HG03354 (cell line): ENCODE results near the gene MCM7.

Experiments used
- ATAC-seq: cut with Tn5 transposase; IDR thresholded peaks from one replicate; pipeline ENCODE4 v1.9.1; 2021; ENCODE audit warnings: mild to moderate bottlenecking; ENCODE audit not compliant: unreplicated experiment, poor library complexity, severe bottlenecking

Gene MCM7

GRCh38 chr7:100079024-100079560, 22.1 kb downstream of the MCM7 start:
- ATAC-seq, result no peak

GRCh38 chr7:100077205-100077604, 24.0 kb downstream of the MCM7 start:
- ATAC-seq, result no peak

GRCh38 chr7:100075418-100075817, 25.8 kb downstream of the MCM7 start:
- ATAC-seq, result no peak

GRCh38 chr7:100074841-100075240, 26.4 kb downstream of the MCM7 start:
- ATAC-seq, result no peak

- no peak for ATAC-seq
Observed at GRCh38 chr7:100072462-100072861, 28.7 kb downstream of the MCM7 start.

GRCh38 chr7:100071018-100071723, 30.0 kb downstream of the MCM7 start:
- no peak for ATAC-seq

- no peak for ATAC-seq
Observed at GRCh38 chr7:100069991-100070390, 31.2 kb downstream of the MCM7 start.

GRCh38 chr7:100066953-100067352, 34.2 kb downstream of the MCM7 start:
- ATAC-seq, result no peak

- ATAC-seq, result no peak
Observed at GRCh38 chr7:100065452-100066186, 35.6 kb downstream of the MCM7 start.

- ATAC-seq, result no peak
Observed at GRCh38 chr7:100064162-100064561, 37.0 kb downstream of the MCM7 start.

GRCh38 chr7:100063376-100063775, 37.8 kb downstream of the MCM7 start:
- no peak for ATAC-seq

GRCh38 chr7:100061518-100062193, 39.5 kb downstream of the MCM7 start:
- no peak for ATAC-seq

GRCh38 chr7:100059251-100059739, 41.9 kb downstream of the MCM7 start:
- no peak for ATAC-seq

GRCh38 chr7:100057006-100057405, 44.2 kb downstream of the MCM7 start:
- no peak for ATAC-seq

GRCh38 chr7:100053215-100053614, 48.0 kb downstream of the MCM7 start:
- ATAC-seq, result no peak

GRCh38 chr7:100051611-100052010, 49.6 kb downstream of the MCM7 start:
- ATAC-seq, result no peak

- peak; percentile 92 for ATAC-seq
Observed at GRCh38 chr7:100049441-100050291, 51.5 kb downstream of the MCM7 start, which contains the start of gene ZSCAN21. Gene ZSCAN21, plus strand, starts transcription at chr7:100049774. Its CDS starts 7,233 bp downstream, at chr7:100057007.

- ATAC-seq, result no peak
Observed at GRCh38 chr7:100048680-100049079, 52.5 kb downstream of the MCM7 start.

GRCh38 chr7:100044718-100045117, 56.5 kb downstream of the MCM7 start:
- ATAC-seq, result no peak
